Adrenal gland (tissue), 12 donors: ENCODE data around the gene TUBB2A. TPM values are rescaled to one million over a fixed set of nuclear protein-coding genes. Genes with fewer than 3 reads are reported as not detected.
"Not testable (repeated sequence)": the region's sequence is repeated elsewhere in the genome, so short reads cannot be mapped to it uniquely, and the experiment has no call there.

Source experiments
- DNase-seq, 7 donors: peaks; one replicate each; pipeline ENCODE4 v3.0.0-alpha.2; 2019 to 2020
- H3K27ac ChIP-seq, 5 donors: fragments of 200-600 bp; sonication (generic) in 4 of 5; 1 replicate in 3 of 5; 2 replicates in 2 of 5; pipeline versions ENCODE4 v1.5.1 to v1.8.0; 2016 to 2020; ENCODE audit warnings: mild to moderate bottlenecking in 1 of 5
- H3K27me3 ChIP-seq: fragments of 200-600 bp; 2 replicates; pipeline ENCODE4 v1.8.0; 2021
- H3K36me3 ChIP-seq, 2 donors: fragments of 200-600 bp; replicated peaks in 1 of 2; 1 replicate in 1 of 2; 2 replicates in 1 of 2; pipeline versions ENCODE4 v1.5.1 to v1.8.0; 2018 to 2022
- H3K4me1 ChIP-seq, 2 donors: fragments of 200-600 bp; replicated peaks in 1 of 2; 1 replicate in 1 of 2; 2 replicates in 1 of 2; pipeline versions ENCODE4 v1.5.1 to v1.8.0; 2018 to 2021
- H3K4me3 ChIP-seq, 4 donors: fragments of 200-600 bp; sonication (generic) in 3 of 4; one replicate each; pipeline ENCODE4 v1.5.1; 2016 to 2018
- H3K9me3 ChIP-seq, 3 donors: fragments of 200-600 bp; sonication (generic) in 1 of 3; replicated peaks in 1 of 3; 1 replicate in 2 of 3; 2 replicates in 1 of 3; pipeline versions ENCODE4 v1.5.1 to v1.8.0; 2016 to 2021
- POLR2A ChIP-seq, 2 donors: fragments of 450-650 bp; IDR thresholded peaks; one replicate each; pipeline ENCODE4 v1.6.1; 2017; ENCODE audit warnings: antibody characterized with exemption in 2 of 2, mild to moderate bottlenecking in 2 of 2, moderate library complexity in 1 of 2
- WGBS, 4 donors: extraction: QIAGEN DNeasy Blood & Tissue Kit in 2 of 4; methylation state at CpG; one replicate each; pipeline versions ENCODE4 v1.1.5 to v1.1.7; 2013 to 2017; 5-methylcytosine and 5-hydroxymethylcytosine counted together
- intact Hi-C, 2 donors: fragments of 100-400 bp; cut with DNase I; formaldehyde crosslinking; loops; one replicate each; pipeline versions ENCODE4 v1.14.1 to v1.15.0; 2022 to 2023
- polyA plus RNA-seq, 3 donors: library from polyadenylated mRNA; stranded (reverse); fragments of 200-250 nt in 2 of 3; fragments of 350-450 nt in 1 of 3; fragmentation: Illumina TruSeq in 1 of 3; extraction: RNeasy Lipid Tissue Mini Kit (QIAGEN cat#74804) in 1 of 3; gene quantifications; one replicate each; pipeline ENCODE4 v1.2.3, GENCODE V29; 2013 to 2014
- total RNA-seq, 9 donors: library from RNA; depleted of rRNA in 4 of 9; stranded (reverse); fragments of >200 nt in 4 of 9; fragments of 120-200 nt in 1 of 9; fragmentation: NEBNext Ultra II Directional in 1 of 9; extraction: Animal tissue kit (Norgen Biotek cat#: 25700) in 1 of 9; gene quantifications; one replicate each; pipeline versions ENCODE4 v1.1.0 to v1.2.4, GENCODE V29; 2013 to 2023
- TF ChIP-seq, protein P1 (sequence below), 6 experiments: fragments of 450-650 bp in 4 of 6; fragments of 200-600 bp in 2 of 6; sonication (generic) in 1 of 6; IDR thresholded peaks; 1 replicate in 5 of 6; 2 replicates in 1 of 6; pipeline versions ENCODE4 v1.5.1 to v1.8.0; 2016 to 2021; ENCODE audit warnings: antibody characterized with exemption in 6 of 6, mild to moderate bottlenecking in 2 of 6, moderate library complexity in 1 of 6
- donor health status: healthy with polysubstance abuse.
- donor health status: Bipolar disorder and iron deficiency.
- donor health status: DM: yes; HTN: yes; CAD: no.
- donor health status: DM: no; HTN: no; CAD: no.
- donor health status: DM: no; HTN: no; CAD: no.
- donor health status: DM: yes; HTN: yes; CAD: no.

Gene TUBB2A
- total and polyA plus RNA-seq, 12 donors = 6.4 to 59.9 (median 16.0) TPM

GRCh38 chr6:3194535-3195419 lies 37.4 kb upstream of the TUBB2A start:
- Histone ChIP-seq H3K4me3 (no peak overlapping the region), H3K27ac (peak overlapping the region in 2 of 5 donors; percentile 10 to 17)
- intact Hi-C loops = no loop called here

DNA sequence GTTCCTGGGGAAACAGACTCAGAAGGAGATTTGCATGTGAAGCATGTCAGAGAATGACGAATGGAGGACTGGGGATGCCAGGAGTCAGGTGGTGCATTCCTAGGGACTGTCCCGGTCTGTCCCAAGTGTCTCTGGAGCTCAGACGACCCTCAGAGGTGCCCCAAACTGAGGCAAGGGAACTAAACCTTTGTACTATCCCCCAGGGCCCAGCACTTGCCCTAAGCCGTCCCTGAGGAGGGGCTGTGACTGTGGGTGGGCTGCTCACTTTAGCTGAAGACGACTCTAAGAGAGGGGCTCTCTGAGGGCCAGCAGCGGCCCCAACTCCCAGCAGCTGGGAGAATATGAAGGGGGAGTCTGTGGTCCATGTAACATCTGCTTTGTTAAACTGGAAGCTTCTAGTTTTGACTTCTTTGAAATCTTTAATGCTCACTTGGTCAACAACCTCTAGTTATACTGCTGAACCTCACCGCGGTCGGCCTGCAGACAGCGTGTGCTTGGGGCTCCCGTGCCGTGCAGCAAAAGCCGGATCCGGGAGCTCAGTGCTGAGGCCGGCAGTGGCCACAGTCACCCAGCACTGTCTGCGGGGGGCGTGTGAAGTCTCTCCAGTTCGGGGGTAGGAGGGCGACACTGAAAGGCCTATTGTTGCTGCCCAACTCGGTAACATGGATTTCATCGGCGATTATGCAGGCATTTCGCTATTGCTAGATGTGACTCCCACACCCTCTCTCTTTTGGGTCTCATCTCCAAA lies 35.9 kb upstream of the TUBB2A start:
- no peaks in the 10 kb centered on the region for H3K4me1 ChIP-seq
- 78 to 85% (median 84%) methylated on average over 10 to 23 of the region's 23 CpGs for WGBS, 4 donors
- no peak overlapping the region for H3K4me3 ChIP-seq
- no peak for DNase-seq
- intact Hi-C loops = no loop called here
- no peak overlapping the region for H3K27ac ChIP-seq
- H3K27me3 ChIP-seq = no peaks in the 10 kb centered on the region
- no peaks in the 10 kb centered on the region for H3K36me3 ChIP-seq
- H3K9me3 ChIP-seq = no peaks in the 10 kb centered on the region
- TF ChIP-seq, protein P1, sequence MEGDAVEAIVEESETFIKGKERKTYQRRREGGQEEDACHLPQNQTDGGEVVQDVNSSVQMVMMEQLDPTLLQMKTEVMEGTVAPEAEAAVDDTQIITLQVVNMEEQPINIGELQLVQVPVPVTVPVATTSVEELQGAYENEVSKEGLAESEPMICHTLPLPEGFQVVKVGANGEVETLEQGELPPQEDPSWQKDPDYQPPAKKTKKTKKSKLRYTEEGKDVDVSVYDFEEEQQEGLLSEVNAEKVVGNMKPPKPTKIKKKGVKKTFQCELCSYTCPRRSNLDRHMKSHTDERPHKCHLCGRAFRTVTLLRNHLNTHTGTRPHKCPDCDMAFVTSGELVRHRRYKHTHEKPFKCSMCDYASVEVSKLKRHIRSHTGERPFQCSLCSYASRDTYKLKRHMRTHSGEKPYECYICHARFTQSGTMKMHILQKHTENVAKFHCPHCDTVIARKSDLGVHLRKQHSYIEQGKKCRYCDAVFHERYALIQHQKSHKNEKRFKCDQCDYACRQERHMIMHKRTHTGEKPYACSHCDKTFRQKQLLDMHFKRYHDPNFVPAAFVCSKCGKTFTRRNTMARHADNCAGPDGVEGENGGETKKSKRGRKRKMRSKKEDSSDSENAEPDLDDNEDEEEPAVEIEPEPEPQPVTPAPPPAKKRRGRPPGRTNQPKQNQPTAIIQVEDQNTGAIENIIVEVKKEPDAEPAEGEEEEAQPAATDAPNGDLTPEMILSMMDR (IDR thresholded peaks at IDR 0.05) = no peak

More at GRCh38 chr6:3194535-3195419, 37.4 kb upstream of the TUBB2A start:
- 63 to 71% (median 66%) methylated on average over 19 of the region's 19 CpGs for WGBS, 4 donors
- H3K4me1 ChIP-seq = no peaks in the 10 kb centered on the region
- no peaks in the 10 kb centered on the region for H3K27me3 ChIP-seq
- TF ChIP-seq, protein P1 (IDR thresholded peaks at IDR 0.05) = no peak
- TF ChIP-seq POLR2A (IDR thresholded peaks at IDR 0.05) = no peak
- no peaks in the 10 kb centered on the region for H3K36me3 ChIP-seq
- H3K9me3 ChIP-seq = no peaks in the 10 kb centered on the region
- peak in 2 of 7 donors; percentile 12 to 66 for DNase-seq

DNA sequence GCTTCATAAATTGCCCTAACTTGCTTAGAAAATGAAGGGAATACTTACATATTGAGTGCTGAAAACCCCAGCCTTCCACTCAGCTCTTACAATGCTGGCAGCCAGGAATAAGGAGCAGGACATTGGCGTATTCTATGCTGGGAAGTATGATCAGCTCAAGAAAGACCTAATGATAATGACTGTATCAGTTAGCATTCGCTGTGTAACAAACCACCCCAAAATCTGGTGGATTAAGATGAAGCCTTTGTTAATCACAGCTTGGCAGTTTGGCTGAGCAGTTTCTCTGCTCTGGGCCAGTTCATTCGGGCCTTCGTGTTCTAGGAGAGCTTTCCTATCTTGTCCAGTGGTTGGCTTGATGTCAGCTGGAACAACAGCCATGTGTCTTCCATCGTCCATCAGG lies 33.4 kb upstream of the TUBB2A start:
- 85 to 92% (median 91%) methylated on average over 5 of the region's 5 CpGs for WGBS, 4 donors
- no peak overlapping the region for H3K4me3 ChIP-seq
- H3K9me3 ChIP-seq = no peaks in the 10 kb centered on the region
- intact Hi-C loops = no loop called here
- H3K4me1 ChIP-seq = no peaks in the 10 kb centered on the region
- no peak for TF ChIP-seq POLR2A (IDR thresholded peaks at IDR 0.05)
- TF ChIP-seq, protein P1 (IDR thresholded peaks at IDR 0.05) = no peak
- no peaks in the 10 kb centered on the region for H3K27me3 ChIP-seq
- no peaks in the 10 kb centered on the region for H3K36me3 ChIP-seq
- DNase-seq = no peak
- H3K27ac ChIP-seq = no peak overlapping the region

- Histone ChIP-seq H3K27me3 (no peaks in the 10 kb centered on the region), H3K27ac (no peak overlapping the region), H3K36me3 (no peaks in the 10 kb centered on the region), H3K9me3 (no peaks in the 10 kb centered on the region), H3K4me3 (no peak overlapping the region), H3K4me1 (no peaks in the 10 kb centered on the region)
- no peak for DNase-seq
- TF ChIP-seq POLR2A (IDR thresholded peaks at IDR 0.05) = no peak
- TF ChIP-seq, protein P1 (IDR thresholded peaks at IDR 0.05) = no peak
- WGBS, 4 donors = 65 to 75% (median 68%) methylated on average over 4 of the region's 4 CpGs
- intact Hi-C loops = no loop called here
These were observed 32.7 kb upstream of the TUBB2A start for GRCh38 chr6:3190056-3190455.

DNA sequence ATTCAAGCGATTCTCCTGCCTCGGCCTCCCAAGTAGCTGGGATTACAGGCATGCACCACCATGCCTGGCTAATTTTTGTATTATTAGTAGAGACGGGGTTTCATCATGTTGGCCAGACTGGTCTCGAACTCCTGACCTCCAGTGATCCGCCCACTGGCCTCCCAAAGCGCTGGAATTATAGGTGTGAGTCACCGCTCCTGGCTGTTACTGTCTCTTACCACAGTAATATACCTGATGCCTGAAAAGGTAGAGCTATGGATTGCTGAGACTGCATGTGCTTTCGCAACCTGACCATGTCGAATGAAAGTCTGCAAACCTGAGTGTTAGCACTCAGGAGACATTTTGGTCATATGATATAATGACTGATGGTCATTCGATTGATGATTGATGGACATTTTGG lies 31.8 kb upstream of the TUBB2A start:
- WGBS, 4 donors = 82 to 90% (median 89%) methylated on average over 10 of the region's 10 CpGs
- H3K9me3 ChIP-seq, H3K4me1 ChIP-seq, intact Hi-C loops, DNase-seq, H3K27me3 ChIP-seq, H3K4me3 ChIP-seq, H3K27ac ChIP-seq, H3K36me3 ChIP-seq: not testable (repeated sequence)
